ENCODE data around the gene MMD.
"Not testable (repeated sequence)": the region's sequence is repeated elsewhere in the genome, so short reads cannot be mapped to it uniquely, and the experiment has no call there.

MMD gene

DNA sequence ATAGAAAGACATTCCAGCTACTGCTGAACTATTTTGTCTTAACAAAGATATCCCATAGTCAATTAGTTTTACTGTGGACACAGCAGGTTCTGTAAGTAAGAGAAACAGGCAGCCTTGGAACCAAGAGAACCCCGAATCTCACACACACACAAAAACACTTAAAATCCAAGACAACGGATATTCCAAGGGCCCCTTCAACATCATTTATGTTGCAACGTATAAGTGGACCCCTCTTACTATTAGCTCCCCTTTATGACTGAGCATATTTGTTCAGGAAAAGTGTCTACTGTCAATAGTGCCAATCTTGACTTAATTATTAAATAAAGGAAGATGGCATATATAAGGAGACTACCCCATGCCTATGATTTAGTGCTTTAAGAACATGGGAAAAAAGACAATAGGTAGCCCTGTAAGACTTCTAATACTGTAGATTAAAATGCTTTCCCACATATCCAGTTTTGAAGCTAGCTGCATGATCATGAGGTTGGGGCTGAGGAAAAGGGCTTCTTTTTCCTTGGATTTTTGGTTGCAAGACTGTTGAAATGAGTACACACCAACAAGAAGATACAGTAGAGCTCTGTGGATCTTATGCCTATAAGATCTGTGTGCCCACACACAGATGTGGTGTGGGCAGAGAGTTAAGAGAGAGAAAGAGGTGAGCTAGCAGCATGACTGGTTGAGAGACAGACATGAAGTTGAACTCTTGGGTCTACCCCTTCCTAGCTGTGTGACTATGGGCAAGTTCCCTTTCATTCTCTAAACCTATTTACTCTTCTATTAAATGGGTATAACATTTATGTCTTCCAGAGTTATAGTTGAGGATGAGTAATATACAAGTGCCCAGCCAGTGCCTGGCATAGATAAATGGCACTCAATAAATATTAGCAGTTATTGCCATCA is 3.0 kb downstream of the MMD start:
- no peak for DNase-seq

DNA sequence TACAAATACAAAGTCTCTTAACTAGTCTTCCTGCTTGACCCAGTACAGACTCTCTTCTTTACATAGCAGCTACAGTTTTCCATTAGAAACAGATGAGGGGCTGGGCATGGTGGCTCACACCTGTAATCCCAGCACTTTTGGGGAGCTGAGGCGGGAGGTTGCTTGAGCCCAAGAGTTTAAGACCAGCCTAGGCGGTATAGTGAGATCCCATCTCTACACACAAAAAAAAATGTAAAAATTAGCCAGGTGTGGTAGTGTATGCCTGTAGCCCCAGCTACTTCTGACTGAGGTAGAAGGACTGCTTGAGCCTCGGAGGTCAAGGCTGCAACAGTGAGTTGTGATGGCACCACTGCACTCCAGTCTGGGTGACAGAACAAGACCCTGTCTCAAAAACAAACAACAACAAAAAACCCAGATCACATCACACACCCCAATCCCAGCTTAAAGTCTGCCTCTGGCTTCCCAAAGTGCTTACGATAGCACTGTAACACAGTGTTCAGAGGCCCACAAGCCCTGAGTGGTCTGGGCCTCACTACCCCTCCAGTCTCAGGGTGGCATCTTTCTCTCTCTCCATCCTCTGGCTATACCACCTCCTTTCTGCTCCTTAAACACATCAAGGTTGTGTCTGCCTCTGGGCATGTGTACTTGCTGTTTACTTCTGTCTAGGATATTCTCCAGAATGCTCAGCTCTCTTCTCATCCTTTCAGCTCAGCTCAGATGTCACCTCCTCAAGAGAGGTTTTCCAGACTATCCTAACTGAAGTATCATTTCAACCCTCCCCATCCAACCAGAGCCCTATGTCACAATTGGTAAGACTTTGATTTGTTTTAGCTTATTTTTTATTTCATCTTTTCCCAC is 4.0 kb downstream of the MMD start:
- no peak for DNase-seq

DNA sequence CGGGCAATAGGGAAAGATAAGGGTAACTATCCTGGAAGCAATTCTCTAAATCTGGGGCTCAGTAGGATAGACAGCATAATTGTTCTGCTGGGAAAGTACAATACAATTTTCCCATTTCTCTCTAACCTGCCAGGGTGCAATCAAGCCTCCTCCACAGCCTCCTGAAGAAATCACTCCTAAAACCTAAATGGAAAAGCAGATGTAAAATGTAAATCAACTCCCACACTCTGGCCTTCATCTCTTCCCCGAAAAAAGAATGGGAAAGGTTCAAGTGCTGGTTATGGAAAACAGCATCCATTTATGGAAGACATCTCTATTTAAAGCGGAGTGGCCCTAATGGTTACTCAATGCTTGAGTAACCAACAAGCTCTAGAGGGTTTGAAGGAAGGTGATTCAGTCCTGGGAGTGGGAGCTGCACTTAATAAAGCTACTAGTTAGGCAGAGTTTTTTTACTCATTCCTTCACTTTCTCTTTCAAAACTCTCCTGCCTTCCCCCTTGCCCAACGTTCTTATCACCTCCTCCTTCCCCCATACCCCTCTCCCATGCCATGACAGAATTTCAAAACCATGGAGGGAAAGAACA is 5.1 kb downstream of the MMD start:
- no peak for DNase-seq

DNA sequence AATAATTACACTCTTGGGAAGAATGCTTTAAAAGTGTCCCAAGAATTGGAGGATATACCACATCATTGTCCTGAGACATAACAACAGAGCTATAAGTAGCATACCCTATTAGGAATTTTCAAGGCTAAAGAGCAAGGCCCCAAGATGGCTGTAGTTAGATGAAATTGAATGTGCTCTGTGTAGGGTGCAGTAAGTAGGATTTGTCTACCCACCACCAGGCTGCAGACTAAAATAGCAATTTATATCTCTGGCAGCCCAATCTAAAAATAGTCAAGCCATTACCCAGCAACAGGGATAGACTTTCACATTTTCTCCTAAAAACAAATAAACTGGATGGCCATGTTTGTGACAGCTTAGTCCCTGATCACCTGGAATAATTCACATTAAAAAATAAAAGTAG is 5.6 kb downstream of the MMD start:
- DNase-seq, result no peak

DNA sequence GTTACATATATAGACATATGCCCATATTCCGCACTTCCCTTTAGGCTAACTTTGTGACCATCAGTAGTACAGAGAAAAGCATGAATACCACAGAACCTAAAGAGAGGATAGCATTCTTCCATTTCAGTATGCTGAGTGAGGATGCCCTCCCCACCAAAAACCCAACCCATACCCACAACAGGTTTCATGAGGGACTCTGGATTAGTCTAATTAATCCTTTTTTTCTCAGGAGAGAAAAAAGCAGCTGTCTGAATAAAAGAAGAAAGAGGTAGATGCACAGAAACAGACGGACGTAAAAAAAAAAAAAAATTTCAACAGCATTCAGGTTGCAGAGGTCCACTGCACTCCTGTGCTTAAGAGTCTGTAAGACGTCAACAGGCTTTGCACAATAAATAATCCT is 6.7 kb downstream of the MMD start:
- DNase-seq, result no peak

DNA sequence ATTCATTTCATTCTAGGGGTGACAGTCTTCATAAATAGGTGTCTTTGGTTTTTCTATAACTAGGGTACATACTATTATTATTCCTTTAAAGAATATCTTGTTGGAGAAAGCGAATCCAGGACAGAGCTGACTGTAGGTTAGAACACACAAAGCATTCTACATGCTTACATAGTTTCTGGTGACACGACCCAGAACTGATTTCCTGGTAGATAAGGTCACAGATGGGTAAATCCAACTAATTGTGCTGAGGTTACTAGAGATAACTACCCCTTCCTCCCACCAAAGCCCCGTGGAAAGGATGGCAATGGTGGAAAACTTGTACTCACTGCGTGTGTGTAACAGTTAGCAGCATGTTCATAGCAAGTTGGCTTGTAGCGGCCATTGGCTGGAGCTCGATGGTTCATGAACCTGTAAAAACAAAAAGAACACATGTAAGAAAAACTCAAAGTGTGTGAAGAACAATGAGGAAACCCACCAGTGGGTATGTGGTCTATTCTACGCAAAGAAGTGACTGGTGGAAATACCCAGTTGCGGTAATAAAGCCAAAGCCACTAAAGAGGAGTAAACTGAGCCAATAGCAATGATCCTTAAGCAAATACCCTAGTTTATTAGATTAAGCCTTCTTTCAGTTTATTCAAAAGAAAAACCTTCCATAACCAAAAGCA is 7.7 kb downstream of the MMD start:
- DNase-seq, result no peak

DNA sequence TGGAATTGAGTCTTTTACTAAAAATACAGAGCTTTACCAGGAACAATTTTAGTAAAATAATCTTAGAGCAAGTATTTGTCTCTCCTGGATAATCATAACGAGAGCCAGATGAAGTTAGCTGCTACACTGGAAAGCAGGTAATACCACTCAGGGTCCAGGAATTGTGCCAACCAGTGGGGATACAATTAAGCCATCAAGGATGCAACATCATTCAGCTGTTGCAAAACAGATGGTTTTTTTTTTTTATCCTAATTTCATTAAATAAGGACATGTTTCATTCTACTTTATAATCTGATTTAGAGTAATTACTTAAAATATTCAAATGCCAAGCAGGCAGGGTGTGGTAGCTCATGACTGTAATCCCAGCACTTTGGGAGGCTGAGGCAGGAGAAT is 10.2 kb downstream of the MMD start:
- DNase-seq, result no peak

DNA sequence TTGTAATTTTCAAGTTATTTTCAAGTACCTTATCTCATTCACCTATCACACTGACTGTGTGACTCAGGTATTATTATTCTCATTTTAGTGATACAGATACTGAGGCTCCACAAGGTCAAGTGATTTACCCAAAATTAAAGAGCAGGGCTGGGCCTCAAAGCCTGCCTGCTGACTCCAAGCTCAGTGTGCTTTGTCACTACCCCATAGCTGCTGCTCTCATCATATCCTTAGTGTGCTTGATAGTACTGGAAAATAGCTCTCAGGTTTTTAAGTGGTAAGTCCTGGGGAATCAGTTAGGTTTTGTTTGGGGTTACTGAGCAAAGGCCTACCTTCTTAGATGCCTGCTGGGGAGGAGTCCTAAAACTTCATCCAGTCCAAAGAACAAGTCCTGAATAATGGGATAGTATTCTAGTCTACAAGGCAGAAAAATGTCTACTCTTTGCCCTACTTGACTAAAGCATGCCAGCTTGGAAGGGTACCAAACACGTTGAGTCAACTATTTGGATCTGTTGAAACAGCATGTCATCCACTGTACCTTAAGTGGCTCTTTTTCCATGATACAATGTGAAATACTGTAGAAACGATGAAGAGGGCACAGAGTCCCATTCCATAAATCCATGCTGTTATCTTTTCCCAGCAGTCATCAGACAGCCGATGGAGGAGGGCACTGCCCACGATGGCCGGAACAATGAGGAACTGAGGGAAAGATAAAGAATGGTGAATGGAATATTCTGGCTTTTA is 10.7 kb downstream of the MMD start:
- DNase-seq, result no peak

DNA sequence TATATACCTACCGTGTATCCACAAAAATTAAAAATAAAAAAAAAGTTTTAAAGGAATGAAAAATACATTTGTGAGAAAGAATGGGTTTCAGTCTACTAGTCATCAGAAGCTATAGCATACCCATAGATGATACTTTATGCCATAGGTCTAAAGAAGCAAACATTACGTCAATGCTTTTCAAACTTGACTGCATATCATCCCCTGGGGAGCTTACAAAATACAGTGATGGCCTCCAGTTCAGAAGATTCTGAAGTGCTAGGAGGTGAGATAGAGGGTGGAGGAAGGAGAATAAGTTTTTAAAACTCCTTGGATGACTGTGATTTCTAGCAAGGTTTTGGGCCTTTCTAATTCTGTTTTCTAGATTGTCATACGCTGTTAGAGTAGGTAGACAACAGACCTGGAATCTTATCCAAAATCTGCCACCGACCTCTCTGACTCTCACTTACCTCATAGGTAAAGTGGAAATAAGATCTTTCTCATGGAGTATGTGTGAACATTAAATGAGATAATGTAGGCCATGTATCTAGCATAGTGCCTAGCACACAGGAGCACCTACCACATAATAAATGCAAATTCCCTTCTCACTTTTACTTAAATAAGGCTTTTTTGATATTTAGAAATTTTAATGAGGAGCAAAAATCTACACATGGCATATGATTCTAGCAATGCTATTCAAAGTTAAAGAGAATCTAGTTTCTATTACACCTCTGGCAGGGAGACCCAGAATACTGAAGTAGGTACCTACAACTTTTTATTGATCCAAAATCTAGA is 12.4 kb downstream of the MMD start:
- no peak for DNase-seq

DNA sequence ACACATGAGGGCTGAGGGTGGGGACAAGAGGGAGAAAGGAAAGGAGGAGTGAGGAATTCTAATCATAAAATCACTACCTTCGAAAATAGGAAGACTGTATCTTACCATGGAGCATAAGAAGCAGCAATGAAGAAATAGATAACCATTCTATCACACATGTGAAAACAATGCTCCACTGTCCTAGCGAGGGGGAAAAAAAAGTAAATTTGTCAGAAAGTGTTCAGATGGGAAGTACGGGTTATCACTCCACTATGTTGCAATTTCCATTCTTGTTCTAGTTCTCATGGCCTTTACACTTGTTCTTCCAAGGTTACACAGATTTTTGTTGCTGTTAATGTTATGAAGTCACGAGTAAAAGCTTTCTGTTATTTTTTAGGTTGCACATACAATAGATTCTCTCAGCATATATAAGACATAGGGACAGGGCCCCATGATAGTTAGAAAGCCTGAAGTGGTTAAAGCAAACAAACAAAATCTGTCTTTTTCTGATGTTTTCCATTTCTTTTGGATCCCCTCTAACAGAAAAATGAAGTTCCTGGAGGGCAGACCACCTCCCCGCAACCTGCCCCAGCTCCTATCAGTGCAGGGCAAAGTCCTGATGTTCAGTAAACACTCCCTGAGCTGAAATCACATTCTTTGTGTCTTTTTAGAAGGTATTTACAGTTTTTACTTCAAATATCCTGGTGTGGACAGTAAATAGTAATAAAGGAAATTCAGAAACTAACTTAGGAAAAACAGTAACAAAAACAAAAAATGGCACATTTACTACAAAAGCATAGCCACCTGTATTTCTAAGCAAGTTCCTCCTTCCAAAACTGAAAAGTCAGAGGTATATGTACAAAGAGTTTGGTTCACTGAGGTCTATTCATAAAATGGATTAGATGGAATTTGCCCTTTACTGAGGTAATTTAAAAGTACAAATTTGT is 13.7 kb downstream of the MMD start:
- no peak for DNase-seq

DNA sequence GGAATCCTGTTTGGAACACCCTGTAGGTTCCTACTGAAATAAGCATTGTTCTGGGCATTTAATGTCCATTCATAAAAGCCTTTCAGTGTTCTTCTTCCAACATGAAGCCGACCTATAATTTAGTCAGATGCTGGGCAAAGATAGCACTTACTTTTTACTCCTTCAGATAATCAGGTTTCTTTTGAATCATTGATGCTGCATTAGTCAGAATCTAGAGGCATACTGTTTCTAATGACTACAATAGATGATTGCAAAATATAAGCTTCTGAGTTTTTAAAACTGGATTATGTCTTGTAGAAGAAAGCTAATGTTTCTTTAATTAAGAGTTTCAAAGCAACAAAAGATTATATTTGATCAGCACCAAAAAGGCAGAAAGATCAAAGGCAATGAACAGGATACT is 16.0 kb downstream of the MMD start:
- DNase-seq, result no peak

DNA sequence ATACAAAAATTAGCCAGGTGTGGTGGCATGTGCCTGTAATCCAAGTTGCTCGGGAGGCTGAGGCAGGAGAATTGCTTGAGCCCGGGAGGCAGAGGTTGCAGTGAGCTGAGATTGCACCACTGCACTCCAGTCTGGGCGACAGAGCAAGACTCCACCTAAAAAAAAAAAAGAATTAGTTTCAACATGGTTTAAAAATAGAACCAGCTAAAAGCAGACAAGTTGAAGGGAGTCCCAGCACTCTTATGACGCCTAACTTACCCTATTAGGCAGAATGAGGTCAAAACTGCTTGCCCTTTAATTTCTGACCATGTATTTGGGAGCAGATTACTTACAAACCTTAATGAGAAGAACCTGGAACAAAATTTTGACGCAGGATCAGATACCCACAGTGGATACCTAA is 17.4 kb downstream of the MMD start:
- not testable (repeated sequence) for DNase-seq

DNA sequence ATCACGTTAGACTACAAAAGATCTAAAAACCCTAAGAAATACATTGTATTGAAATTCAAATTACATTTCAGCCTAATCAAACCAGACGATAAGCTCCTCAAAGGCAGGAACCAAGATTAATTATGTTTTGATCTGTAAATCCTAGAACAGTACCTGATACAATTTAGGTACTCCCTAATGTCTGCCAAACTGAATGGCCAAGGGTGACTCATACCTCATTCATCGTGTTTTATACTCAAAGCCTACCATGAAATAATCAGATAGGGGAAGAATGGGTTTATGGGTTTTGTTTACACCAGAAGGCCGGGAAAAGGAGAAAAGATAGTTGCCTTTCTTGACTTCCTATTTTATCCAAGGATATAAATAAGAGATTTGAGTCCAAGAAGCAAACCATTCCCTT is 19.3 kb downstream of the MMD start:
- no peak for DNase-seq

DNA sequence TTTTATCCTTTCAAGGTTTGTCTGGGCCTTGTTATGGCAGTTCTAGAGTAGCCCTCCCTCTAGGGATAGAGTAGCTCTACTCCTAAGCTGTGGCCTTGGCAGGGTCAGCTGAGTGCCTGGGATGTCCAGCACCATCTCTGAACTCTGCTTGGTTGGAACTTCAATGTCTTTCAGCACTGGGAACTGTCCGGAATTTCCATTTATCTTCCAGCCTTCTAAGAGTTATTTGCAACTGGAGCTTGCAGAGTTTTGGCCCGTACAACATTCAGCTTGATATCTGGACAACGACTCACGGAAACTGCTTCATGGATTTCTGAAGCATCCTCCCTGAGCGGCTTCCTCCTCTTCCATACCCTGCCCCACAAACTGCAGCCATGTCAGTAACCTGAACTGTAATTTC is 22.9 kb downstream of the MMD start:
- DNase-seq, result no peak

DNA sequence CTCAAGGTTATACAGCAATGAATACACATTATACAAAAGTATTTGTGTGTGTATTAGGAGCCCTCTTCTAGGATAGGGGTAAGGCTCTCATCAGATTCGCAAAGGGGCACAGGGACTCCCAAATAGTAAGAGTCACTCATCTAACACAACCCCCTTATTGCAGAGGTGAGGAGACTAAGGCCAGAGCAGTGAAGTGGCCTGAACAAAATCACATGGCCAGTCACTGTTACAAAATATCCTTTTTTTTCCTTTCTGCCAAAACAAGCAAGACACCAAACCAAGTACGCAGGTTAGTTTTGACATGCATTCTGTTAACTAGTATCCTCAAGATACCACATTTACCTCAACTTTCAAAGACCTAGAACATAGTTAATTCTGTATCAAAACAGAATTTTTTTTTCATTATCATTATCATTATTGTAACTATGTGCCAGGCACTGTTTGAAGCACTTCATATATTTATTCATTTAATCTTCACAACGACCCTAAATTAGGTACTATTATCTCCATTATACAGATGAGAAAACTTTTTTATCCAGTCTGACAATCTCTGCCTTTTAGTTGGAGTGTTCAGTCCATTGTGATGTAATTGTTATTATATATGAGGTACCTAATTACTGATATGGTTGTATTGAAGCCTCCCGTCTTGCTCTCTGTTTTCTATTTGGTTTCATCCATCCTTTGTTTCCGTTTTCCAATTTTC is 25.7 kb downstream of the MMD start:
- no peak for DNase-seq

DNA sequence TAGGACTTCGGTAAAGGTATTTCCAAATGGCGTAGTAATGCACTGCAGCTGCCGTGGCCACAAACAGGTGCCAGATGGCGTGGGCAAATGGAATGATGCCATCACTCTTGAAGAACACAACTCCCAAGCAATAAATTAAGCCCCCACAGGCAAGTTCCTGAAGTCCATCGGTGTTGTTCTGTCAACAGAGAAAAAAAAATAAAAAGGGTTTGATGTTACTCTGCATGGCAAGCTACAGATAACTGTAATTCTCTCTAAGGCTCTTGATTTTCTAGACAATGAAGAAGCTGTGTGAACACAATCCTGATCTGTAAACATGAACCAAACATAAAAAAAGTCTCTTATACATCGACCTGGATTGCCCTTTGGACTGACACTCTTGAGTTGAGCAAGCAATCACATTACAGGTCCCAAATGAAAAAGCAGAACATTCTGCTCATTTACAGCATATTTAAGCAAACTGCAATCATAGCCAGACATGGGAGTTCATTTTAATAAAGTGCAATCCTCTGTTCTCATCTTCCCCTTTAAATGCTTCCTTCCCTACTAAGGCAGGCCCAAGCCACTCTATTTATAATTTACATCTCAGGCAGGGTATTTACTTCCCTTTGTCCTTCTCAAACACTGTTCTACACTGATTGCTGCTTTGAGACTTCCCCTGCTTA is 27.1 kb downstream of the MMD start:
- DNase-seq, result no peak

DNA sequence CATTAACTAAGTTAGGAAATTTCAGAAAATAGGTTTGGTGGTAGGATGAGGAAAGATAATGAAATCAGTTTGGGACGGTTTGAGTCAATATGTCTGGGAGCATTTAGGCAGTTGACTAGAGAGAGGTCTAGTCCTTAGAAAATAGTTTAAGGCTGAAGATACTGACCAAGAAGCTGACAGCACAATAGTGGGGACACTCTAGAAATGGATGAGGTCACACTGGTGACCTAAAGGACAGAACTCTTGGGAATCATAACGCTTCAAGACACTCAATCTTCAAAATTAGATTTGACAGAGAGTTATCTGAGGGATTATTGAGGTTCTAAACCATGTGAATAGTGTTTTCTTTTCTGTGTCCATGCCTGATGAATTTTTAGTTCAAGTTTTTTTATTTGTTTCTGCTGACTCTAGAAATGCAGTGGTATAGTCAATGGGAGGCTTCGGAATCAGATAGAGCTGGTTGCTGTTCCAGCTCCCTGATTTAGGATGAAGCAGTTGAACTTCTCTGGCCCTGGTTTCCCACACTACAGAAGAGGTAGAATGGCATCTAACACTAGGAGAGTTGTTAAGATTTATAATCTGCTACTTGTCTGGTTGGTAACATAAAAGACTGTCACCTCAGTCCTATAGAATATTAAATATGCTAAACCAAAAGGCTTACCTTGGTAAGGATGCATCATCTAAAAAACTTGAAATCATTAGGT is 29.7 kb downstream of the MMD start:
- no peak for DNase-seq

DNA sequence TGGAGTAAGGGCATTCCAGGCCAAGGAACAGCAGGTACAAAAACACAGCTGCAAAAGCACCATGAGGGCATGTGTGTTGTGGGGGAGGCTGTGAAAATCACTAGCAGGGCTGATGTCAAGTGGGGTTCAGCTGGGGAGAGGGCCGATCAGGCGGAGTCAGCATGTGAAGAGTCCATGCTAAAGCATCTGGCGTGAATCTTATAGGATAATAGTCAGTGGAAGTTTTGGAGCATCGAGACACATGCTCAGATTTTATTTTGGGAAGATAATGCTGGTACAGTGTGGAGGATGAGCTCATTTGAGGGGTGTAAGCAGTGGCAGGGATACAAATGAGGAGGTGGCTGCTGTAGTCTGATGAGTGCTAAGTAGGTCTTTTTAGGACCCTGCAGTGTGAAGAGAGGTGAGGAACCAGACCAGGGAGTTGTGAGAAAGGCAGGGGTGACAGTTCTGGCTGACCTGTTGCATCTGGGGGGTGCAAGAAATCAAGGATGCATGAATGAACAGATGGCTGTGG is 30.3 kb downstream of the MMD start:
- DNase-seq, result no peak

Data from activated CD4-positive, alpha-beta T cell treated with anti-CD3 and anti-CD28 coated beads, Interleukin-2, amount 50 U/mL, for 4 hours (primary cell).